Fibroblast of gingiva (primary cell): ENCODE data around the gene ADGRE2.
"Not testable (repeated sequence)": the region's sequence is repeated elsewhere in the genome, so short reads cannot be mapped to it uniquely, and the experiment has no call there.

Experiments used
- DNase-seq: peaks from one replicate; pipeline ENCODE4 v3.0.0-alpha.2; 2011; ENCODE audit warnings: low read depth

Gene ADGRE2

GRCh38 chr19:14778110-14778845, at the start of gene ADGRE2:
TSS of gene ADGRE2 (minus strand) at chr19:14778560. CDS start at chr19:14776756, 1,804 bp downstream.
- DNase-seq = not testable (repeated sequence)

DNA sequence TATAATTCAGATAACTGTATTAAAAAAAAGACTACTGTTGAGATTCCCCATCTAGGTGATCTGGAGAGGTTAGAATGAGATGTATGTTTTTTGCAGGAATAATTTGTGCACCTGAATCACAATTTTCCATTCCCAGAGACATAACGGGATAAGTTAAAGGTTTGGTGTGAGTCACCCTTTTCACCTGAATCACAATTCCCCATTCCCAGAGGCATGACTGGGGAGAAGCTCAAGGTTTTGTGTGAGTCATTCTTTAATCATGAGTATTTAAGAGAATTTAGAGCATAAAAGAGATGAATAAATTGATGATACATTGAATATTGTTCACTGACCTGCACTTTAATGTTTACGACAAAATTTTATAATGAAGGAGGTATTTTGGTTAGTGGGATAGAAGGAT, 47.6 kb upstream of the ADGRE2 start:
- DNase-seq = no peak

GRCh38 chr19:14821937-14822336, 43.6 kb upstream of the ADGRE2 start:
- no peak for DNase-seq

DNA sequence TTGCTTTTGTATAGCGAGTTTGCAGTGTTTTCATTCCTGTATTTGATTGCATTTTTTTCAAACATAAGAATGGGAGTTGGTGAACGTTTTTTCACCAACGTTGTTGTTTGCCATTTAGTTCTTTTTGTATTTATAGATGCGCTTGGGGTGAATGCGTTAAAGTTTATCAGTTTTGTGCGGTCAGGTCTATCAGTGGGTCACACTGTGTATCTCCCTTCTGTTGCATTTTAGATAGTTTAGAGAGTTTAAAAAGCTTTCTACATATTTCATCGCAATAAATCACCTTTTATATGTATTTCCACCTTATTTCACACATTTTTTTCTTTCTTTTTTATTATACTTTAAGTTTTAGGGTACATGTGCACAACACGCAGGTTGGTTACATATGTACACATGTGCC, 40.2 kb upstream of the ADGRE2 start:
- no peak for DNase-seq

- no peak for DNase-seq
Observed at GRCh38 chr19:14817052-14817451, 38.7 kb upstream of the ADGRE2 start.

DNA sequence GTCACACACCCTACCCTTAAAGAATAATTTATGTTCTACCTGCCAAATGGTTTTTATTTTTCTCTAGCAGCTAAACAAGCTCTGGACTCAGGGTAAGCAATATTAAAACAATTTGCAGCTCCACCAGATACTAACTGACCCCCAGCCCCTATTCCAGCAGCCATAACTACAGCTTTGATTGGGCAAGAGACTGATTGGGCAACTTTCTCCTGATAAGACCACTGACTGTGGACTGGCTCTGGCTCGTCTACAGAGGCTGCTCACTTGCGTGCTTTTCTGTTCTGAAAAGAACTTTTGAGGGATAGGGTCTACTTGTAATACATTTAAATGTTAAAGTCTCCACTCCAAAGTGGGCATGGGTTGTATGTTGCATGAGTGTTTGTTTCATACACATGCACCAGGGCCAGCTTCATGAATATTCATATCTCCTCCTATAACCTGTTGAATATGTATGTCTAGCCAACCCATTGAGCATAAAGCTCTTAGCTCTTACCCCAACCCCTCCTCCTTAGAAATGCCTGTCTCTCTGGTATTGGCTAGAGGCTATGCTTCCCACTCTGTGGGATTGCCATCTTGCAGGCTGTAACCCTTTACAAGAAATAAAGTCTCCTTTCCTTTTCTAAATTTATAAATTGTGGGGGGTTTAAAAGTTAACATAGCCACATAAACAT, 36.8 kb upstream of the ADGRE2 start:
- DNase-seq = no peak

DNA sequence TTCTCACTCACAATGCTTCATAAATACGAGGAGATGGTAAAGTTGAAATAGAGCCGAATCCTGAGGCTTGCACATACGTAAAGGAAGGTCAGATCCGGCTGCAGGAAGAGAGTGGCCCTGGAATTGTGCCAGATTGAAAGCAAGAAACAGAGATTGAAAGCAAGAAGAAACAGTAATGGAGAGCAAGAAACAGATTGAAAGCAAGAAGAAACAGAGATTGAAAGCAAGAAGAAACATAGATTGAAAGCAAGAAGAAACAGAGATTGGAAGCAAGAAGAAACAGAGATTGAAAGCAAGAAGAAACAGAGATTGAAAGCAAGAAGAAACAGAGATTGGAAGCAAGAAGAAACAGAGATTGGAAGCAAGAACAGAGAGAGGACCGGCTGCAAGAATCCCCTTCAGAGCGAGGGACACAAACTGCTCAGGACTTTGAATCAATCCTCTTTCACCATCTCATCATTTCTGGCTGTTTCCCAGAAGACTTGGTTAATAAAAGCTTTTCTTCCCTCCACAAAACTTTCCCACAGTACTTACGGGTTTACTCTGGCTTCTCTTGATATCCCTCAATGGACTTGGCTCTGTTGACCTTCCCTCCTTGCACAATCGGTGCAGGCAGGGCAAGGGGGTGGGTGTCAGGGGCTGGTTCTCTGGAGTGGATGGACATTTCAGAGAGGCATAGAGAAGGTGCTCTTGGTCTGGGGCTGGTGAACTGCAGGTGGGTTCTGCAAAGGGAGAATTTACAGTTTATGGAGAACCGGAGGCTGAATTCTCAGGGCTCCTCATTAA, 31.1 kb upstream of the ADGRE2 start:
- DNase-seq = no peak

DNA sequence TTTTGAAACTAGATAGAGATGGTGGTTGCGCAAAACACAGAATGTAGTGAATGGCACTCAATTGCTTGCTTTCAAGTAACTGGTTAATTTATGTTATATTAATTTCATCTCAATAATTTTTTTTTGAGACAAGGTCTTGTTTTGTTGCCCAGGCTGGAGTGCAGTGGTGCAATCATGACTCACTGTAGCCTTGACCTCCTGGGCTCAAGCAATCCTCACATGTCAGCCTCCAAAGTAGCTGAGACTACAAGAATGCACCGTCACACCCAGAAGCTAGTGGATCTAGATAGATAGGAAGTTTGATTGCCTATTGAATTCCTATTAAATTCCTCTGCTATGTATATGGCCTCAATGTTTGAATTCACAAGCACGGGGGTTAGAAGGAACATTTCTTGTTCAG, 26.4 kb upstream of the ADGRE2 start:
- no peak for DNase-seq

- DNase-seq = no peak
Observed at GRCh38 chr19:14798760-14799159, 20.4 kb upstream of the ADGRE2 start.

DNA sequence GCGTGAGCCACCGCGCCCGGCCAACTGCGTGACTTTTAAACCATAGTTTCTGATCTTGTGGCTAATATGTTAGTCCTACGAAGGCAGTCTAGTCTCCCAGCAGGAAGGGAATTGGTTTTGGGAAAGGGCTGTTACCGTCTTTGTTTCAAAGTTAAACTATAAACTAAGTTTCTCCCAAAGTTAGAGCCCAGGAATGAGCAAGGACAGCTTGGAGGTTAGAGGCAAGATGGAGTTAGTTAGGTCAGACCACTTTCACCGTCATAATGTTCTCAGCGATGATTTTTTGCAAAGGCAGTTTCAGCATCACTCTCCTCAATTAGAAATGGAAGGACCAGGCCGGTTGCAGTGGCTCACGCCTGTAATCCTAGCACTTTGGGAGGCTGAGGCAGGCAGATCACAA, 17.7 kb upstream of the ADGRE2 start:
- no peak for DNase-seq

- DNase-seq = no peak
Observed at GRCh38 chr19:14795078-14795721, 16.8 kb upstream of the ADGRE2 start.

- not testable (repeated sequence) for DNase-seq
Observed at GRCh38 chr19:14792250-14792649, 13.9 kb upstream of the ADGRE2 start.

DNA sequence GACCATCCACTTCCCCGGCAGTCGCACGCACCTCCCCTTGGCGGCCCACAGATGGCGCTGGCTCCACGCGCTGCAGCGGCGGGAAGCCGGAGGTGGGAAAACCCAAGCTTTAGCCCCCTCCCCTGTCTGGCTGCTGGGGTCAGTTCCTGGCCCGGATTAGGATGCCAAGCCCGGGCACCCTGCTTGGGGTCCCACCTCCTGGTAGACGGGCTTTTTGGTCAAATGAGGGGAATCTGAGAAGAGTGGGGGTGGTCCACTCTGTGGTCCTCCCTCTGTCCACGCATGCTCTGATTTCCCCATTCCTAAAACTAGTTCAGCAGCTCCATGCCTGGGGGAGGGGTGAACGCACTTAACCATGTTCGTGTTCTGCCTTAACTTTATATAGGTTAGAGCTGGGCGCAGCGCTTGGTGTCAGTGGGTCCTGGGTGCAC, 8.1 kb upstream of the ADGRE2 start:
- DNase-seq = no peak

DNA sequence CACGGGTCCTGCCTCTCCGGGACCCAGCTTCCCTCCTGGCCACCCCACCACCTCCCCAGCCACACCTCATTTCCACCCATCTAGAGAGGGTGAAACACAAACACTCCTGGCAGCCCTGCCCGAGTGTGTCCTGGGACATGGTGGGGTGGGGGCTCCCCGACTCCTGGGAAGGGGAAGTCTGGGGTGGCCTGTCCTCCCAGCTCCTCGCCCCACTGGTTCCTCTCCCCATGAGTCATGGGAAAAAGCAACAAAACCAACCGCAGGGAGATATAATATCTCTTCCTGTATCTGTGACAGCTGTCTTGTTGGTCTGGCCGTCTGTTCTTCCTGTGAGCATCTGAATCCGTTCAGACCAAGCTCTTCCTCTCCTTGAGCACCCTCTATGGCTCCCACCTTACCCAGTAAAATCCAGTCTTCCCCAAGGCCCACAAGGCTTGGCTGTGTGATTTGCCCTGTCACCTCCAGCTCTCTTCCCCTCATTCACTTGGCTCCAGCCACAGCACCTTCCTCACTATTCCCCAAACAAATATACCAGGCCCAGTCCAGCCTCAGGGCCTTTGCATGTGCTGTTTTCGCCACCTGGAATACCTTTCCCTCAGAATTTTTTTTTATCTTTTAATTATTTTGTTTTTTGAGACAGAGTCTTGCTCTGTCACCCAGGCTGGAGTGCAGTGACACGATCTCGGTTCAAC, 6.9 kb upstream of the ADGRE2 start:
- not testable (repeated sequence) for DNase-seq

GRCh38 chr19:14784730-14785101, 6.4 kb upstream of the ADGRE2 start:
- DNase-seq = not testable (repeated sequence)

DNA sequence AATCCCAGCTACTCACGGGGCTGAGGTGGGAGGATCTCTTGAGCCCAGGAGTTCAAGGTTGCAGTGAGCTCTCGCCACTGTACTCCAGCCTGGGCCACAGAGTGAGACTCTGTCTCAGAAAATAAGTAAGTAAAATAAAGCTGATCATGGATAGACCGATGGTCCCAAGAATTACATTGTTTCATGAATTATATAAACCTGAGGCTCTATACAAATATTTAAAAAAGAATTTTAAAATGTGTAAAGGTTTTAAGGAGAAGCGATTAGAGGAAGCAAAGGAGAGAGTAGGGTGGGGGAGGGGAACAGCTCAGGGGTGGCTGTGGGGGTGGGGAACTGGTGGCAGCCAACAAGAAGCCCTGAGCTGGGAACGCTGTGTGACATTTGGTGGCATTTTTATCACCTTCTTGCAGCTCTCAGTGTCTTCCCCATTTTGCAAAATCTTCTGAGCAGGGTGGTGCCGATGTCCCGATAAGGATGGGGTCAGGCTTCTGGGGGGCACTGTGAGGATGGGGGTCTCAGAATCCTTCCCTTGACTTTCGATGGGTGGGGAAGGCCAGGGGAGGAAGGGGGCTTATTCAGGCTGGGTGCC, 5.1 kb upstream of the ADGRE2 start:
- not testable (repeated sequence) for DNase-seq

DNA sequence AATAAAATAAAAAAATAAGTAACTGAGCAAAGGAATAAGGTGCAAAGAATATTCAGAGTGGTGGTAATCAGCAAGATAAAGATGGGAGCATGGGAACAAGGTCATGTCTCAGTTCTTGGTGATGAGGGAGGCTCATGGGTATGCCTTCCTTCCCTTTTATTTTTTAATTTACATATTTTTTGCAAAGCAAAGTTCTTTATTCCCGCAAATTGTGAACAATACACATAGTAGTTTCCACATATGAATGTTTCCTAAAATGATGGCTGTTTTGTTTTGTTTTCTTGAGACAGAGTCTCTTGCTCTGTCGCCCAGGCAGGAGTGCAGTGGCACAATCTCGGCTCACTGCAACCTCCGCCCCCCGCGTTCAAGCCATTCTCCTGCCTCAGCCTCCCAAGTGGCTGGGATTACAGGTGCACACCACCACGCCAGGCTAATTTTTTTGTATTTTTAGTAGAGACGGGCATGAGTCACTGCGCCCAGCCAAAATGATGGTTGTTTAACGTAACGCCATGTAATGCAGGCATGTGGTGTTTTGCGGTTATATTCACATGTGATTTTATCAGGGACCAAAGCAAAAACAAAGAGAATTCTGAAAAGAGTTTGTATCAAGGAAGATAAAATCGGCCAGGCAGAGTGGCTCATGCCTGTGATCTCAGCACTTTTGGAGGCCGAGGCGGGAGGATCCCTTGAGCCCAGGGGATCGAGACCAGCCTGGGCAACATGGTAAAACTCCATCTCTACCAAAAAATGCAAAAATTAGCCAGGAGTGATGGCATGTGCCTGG, 4.5 kb upstream of the ADGRE2 start:
- DNase-seq = no peak

DNA sequence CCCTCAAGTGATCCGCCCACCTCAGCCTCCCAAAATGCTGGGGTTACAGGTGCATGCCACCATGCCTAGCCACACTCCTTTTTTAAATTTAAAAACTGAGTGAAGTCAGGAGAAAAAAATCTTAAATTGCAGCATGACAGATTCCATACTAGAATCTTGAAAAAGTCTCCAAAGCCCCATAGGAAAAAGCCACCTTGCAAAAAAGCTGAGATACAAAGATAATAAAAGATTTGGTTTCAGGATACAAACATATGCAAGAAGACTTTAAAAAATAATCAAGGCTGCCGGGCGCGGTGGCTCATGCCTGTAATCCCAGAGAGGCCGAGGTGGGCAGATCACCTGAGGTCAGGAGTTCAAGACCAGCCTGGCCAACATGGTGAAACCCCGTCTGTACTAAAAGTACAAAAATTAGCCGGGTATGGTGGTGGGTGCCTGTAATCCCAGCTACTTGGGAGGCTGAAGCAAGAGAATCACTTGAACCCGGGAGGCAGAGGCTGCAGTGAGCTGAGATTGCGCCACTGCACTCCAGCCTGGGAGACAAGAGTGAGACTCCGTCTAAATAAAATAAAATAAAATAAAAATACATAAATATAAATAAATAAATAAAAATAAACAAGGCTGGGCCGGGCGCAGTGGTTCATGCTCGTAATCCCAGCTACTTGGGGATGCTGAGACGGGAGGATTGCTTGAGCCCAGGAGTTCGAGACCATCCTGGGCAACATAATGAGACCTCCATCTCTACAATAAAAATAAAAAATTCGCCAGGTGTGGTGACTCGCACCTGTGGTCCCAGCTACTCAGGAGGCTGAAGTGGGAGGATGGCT, 3.6 kb upstream of the ADGRE2 start:
- DNase-seq = not testable (repeated sequence)

GRCh38 chr19:14780622-14781225, 2.4 kb upstream of the ADGRE2 start:
- not testable (repeated sequence) for DNase-seq
